Endothelial cell of umbilical vein (primary cell): ENCODE data around the gene DGKI. TPM values are rescaled to one million over a fixed set of nuclear protein-coding genes. Genes with fewer than 3 reads are reported as not detected.

ENCODE experiments used
- BruUV-seq: library from RNA; stranded (reverse); fragments of 400-500 nt; replicated peaks from 2 replicates; lab custom pipeline; 2021; lab: Mats Ljungman, UMichigan
- CTCF ChIA-PET: fragments of 300-600, 350-600 bp; sonication (Branson Sonifier 250); formaldehyde crosslinking; loops from one replicate; lab custom pipeline; 2021; ENCODE audit warnings: antibody characterized with exemption, inconsistent platforms; lab: Charles Lee
- POLR2A ChIA-PET: fragments of 300-600, 350-600 bp; sonication (Branson Sonifier 250); formaldehyde crosslinking; loops from one replicate; lab custom pipeline; 2021; ENCODE audit warnings: antibody characterized with exemption, inconsistent platforms; lab: Charles Lee
- DNase-seq: peaks from one replicate; pipeline ENCODE4 v3.0.0-alpha.2; 2011; ENCODE audit warnings: low read depth, low spot score
- FAIRE-seq: peaks from 2 replicates; lab custom pipeline; 2011; peaks lifted over from hg19 to GRCh38; lab: Jason Lieb, UNC
- H2AFZ ChIP-seq: 2 replicates; pipeline ENCODE4 v1.6.0; 2012; ENCODE audit warnings: low read depth, low read length, control low read depth, inconsistent platforms
- H3K27ac ChIP-seq: 2 replicates; pipeline ENCODE4 v1.5.1; 2011; ENCODE audit warnings: low read depth, mild to moderate bottlenecking, control low read depth, low read length, moderate library complexity; ENCODE audit not compliant: insufficient read depth
- H3K27me3 ChIP-seq, 2 experiments: 2 replicates each; pipeline versions ENCODE4 v1.6.0 to v1.6.1; 2011; ENCODE audit warnings: low read length in 2 of 2, mixed read lengths in 1 of 2; ENCODE audit not compliant: control insufficient read depth in 2 of 2, insufficient read depth in 2 of 2
- H3K36me3 ChIP-seq, 2 experiments: 2 replicates in 1 of 2; 3 replicates in 1 of 2; pipeline ENCODE4 v1.5.1; 2011; ENCODE audit warnings: low read length in 2 of 2, mild to moderate bottlenecking in 1 of 2, moderate library complexity in 1 of 2; ENCODE audit not compliant: control insufficient read depth in 2 of 2, insufficient read depth in 2 of 2; ENCODE audit errors: extremely low read depth in 1 of 2
- H3K4me1 ChIP-seq: 3 replicates; pipeline ENCODE4 v1.5.1; 2011; ENCODE audit warnings: mild to moderate bottlenecking, low read length; ENCODE audit not compliant: control insufficient read depth, insufficient read depth; ENCODE audit errors: extremely low read depth
- H3K4me2 ChIP-seq: 2 replicates; pipeline ENCODE4 v1.6.1; 2011; ENCODE audit warnings: low read length, control low read depth, mixed read lengths; ENCODE audit not compliant: insufficient read depth
- H3K4me3 ChIP-seq, 3 experiments: fragments of 200-600 bp in 1 of 3; sonication (generic), shearing (Covaris generic) in 1 of 3; replicated peaks in 1 of 3; 2 replicates each; pipeline ENCODE4 v1.5.1; 2011 to 2016; ENCODE audit warnings: control low read depth in 3 of 3, low read length in 3 of 3, mild to moderate bottlenecking in 2 of 3, inconsistent platforms in 1 of 3, low read depth in 1 of 3, moderate library complexity in 1 of 3; ENCODE audit not compliant: insufficient read depth in 1 of 3
- H3K79me2 ChIP-seq: 2 replicates; pipeline ENCODE4 v1.6.0; 2012; ENCODE audit warnings: low read length, inconsistent platforms; ENCODE audit not compliant: control insufficient read depth, insufficient read depth
- H3K9ac ChIP-seq: replicated peaks from 2 replicates; pipeline ENCODE3; 2011; ENCODE audit warnings: low read length, control low read depth; ENCODE audit not compliant: insufficient read depth; ENCODE audit errors: extremely low read depth
- H3K9me1 ChIP-seq: replicated peaks from 3 replicates; pipeline ENCODE4 v1.6.0; 2011; ENCODE audit warnings: mild to moderate bottlenecking, low read length; ENCODE audit not compliant: control insufficient read depth, insufficient read depth; ENCODE audit errors: extremely low read depth
- H3K9me3 ChIP-seq: replicated peaks from 2 replicates; pipeline ENCODE4 v1.5.1; 2012; ENCODE audit warnings: low read length, inconsistent platforms; ENCODE audit not compliant: control insufficient read depth, insufficient read depth
- H4K20me1 ChIP-seq: replicated peaks from 2 replicates; pipeline ENCODE3; 2011; ENCODE audit warnings: mild to moderate bottlenecking, low read length; ENCODE audit not compliant: control insufficient read depth, insufficient read depth; ENCODE audit errors: extremely low read depth
- EZH2 ChIP-seq: IDR thresholded peaks from 2 replicates; pipeline ENCODE4 v1.6.1; 2012; ENCODE audit warnings: borderline replicate concordance, low read depth, mild to moderate bottlenecking, moderate library complexity, low read length, inconsistent platforms; ENCODE audit not compliant: severe bottlenecking
- FOS ChIP-seq: IDR thresholded peaks from 2 replicates; pipeline ENCODE4 v1.6.1; 2011; ENCODE audit warnings: mild to moderate bottlenecking, low read length, moderate library complexity, borderline replicate concordance; ENCODE audit not compliant: insufficient read depth
- GATA2 ChIP-seq: IDR thresholded peaks from 2 replicates; pipeline ENCODE4 v1.7.0; 2011; ENCODE audit warnings: low read depth, mild to moderate bottlenecking, moderate library complexity, mixed read lengths, low read length; ENCODE audit not compliant: insufficient read length, insufficient read depth
- JUN ChIP-seq: IDR thresholded peaks from 2 replicates; pipeline ENCODE4 v1.6.1; 2011; ENCODE audit warnings: borderline replicate concordance, low read depth; ENCODE audit not compliant: insufficient read length, insufficient read depth
- MYC ChIP-seq: IDR thresholded peaks from one replicate; pipeline ENCODE4 v1.6.1; 2011; ENCODE audit warnings: mild to moderate bottlenecking, low read depth, low read length
- POLR2A ChIP-seq: IDR thresholded peaks from 2 replicates; pipeline ENCODE4 v1.6.1; 2012; ENCODE audit warnings: low read depth, mild to moderate bottlenecking, control low read depth, low read length
- POLR2AphosphoS5 ChIP-seq: IDR thresholded peaks from 2 replicates; pipeline ENCODE4 v1.6.1; 2012; ENCODE audit warnings: low read depth, mild to moderate bottlenecking, control low read depth, low read length, moderate library complexity; ENCODE audit not compliant: insufficient read depth
- dilution Hi-C: fragments of 300-500 bp; cut with MboI; formaldehyde crosslinking; loops from one replicate; pipeline ENCODE4 v1.15.0; 2019; ENCODE audit warnings: low sequenced_read_pairs; ENCODE audit not compliant: extremely low pct_ligation_motif_present
- intact Hi-C: fragments of 100-400 bp; cut with micrococcal nuclease; formaldehyde crosslinking; loops from one replicate; pipeline ENCODE4 v1.10.0; 2022
- polyA plus RNA-seq, 4 experiments: library from polyadenylated mRNA; depleted of rRNA in 3 of 4; stranded (reverse) in 3 of 4; unstranded in 1 of 4; fragments of >200 nt; gene quantifications; 2 replicates each; pipeline versions ENCODE4 v1.2.1 to v1.2.3, GENCODE V29; 2011 to 2012; ENCODE audit warnings: missing spikeins in 1 of 4
- total RNA-seq: library from RNA; stranded (reverse); gene quantifications from 2 replicates; pipeline ENCODE4 v1.2.3, GENCODE V29; 2021
- TF ChIP-seq, protein P1 (sequence below), 2 donors: IDR thresholded peaks; 1 replicate in 1 of 2; 2 replicates in 1 of 2; pipeline ENCODE4 v1.5.1; 2011; ENCODE audit warnings: low read length in 2 of 2, mild to moderate bottlenecking in 2 of 2, moderate library complexity in 2 of 2, control low read depth in 1 of 2, inconsistent platforms in 1 of 2, low read depth in 1 of 2; ENCODE audit not compliant: insufficient read depth in 1 of 2; ENCODE audit errors: extremely low read depth in 1 of 2
- TF ChIP-seq, protein P2 (sequence below): IDR thresholded peaks from 2 replicates; pipeline ENCODE4 v1.6.1; 2011; ENCODE audit not compliant: insufficient read depth, insufficient read length

The DGKI gene
- total and polyA plus RNA-seq, 2 donors (not counting 3 experiments of a cell fraction or from before 2014, with no cell fraction given) = 0.11 to 0.51 TPM

DNA sequence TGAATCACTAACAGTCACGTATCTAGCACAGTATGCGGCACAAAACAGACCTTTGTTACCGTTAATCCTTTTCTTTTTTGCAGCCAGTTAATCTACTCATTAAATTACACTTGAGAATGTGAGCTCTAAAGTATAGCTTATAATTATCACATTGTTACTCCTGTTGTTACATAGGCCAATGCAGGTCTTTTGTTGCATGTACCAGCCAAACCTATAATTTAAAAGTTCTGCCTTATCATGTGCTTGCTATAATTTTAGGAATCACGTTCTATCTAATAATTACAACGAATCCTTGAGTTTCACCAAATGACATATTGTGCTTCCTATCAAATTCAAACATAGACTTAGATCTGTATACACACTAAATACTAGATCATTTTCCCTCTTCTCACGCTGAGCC lies 245.1 kb downstream of the DGKI start:
- intact Hi-C loops = no loop called here
- DNase-seq = no peak
- no peak overlapping the region for H2AFZ ChIP-seq
- no TSS peak for BruUV-seq
- no peak overlapping the region for H3K4me3 ChIP-seq
- H3K4me2 ChIP-seq = no peak overlapping the region
- no peak for FAIRE-seq
- H3K27me3 ChIP-seq = peaks cover 0 to 11% of the 10 kb centered on the region in 2 experiments
- H3K79me2 ChIP-seq = no peaks in the 10 kb centered on the region
- no peaks in the 10 kb centered on the region for H3K9me3 ChIP-seq
- ChIA-PET CTCF (interaction anchor here (1.1 to 2.0 kb wide), 4 partner anchors 10 to 407 kb away, joined by 4 to 8 read pairs (median 6); no protein-coding TSS in a partner anchor), POLR2A (no interaction called here)
- H3K4me1 ChIP-seq = no peaks in the 10 kb centered on the region
- TF ChIP-seq, protein P1, sequence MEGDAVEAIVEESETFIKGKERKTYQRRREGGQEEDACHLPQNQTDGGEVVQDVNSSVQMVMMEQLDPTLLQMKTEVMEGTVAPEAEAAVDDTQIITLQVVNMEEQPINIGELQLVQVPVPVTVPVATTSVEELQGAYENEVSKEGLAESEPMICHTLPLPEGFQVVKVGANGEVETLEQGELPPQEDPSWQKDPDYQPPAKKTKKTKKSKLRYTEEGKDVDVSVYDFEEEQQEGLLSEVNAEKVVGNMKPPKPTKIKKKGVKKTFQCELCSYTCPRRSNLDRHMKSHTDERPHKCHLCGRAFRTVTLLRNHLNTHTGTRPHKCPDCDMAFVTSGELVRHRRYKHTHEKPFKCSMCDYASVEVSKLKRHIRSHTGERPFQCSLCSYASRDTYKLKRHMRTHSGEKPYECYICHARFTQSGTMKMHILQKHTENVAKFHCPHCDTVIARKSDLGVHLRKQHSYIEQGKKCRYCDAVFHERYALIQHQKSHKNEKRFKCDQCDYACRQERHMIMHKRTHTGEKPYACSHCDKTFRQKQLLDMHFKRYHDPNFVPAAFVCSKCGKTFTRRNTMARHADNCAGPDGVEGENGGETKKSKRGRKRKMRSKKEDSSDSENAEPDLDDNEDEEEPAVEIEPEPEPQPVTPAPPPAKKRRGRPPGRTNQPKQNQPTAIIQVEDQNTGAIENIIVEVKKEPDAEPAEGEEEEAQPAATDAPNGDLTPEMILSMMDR (IDR thresholded peaks at IDR 0.05; ENCODE audit: extremely low read depth in 1 of 2, insufficient read depth in 1 of 2, low read depth in 1 of 2, low read length in 2 of 2) = no peak
- H3K27ac ChIP-seq = no peak overlapping the region
- dilution Hi-C loops = no loop called here
- no peaks in the 10 kb centered on the region for H3K36me3 ChIP-seq
- no peak overlapping the region for H3K9ac ChIP-seq
- H3K9me1 ChIP-seq = no peaks in the 10 kb centered on the region
- H4K20me1 ChIP-seq = no peaks in the 10 kb centered on the region

GRCh38 chr7:137597856-137598255 lies 248.9 kb downstream of the DGKI start:
- Histone ChIP-seq H2AFZ (no peak overlapping the region), H3K9ac (no peak overlapping the region), H3K4me2 (no peak overlapping the region), H3K79me2 (no peaks in the 10 kb centered on the region), H3K27me3 (peaks cover 0 to 3% of the 10 kb centered on the region in 2 experiments), H3K9me1 (no peaks in the 10 kb centered on the region), H3K36me3 (no peaks in the 10 kb centered on the region), H3K27ac (no peak overlapping the region), H3K9me3 (no peaks in the 10 kb centered on the region), H3K4me1 (no peaks in the 10 kb centered on the region), H3K4me3 (no peak overlapping the region), H4K20me1 (no peaks in the 10 kb centered on the region)
- TF ChIP-seq MYC = no peak
- TF ChIP-seq, protein P2, sequence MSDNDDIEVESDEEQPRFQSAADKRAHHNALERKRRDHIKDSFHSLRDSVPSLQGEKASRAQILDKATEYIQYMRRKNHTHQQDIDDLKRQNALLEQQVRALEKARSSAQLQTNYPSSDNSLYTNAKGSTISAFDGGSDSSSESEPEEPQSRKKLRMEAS = no peak
- no peak for TF ChIP-seq POLR2AphosphoS5
- no peak for TF ChIP-seq EZH2
- TF ChIP-seq FOS = no peak
- TF ChIP-seq, protein P1 (IDR thresholded peaks at IDR 0.05; ENCODE audit: extremely low read depth in 1 of 2, insufficient read depth in 1 of 2, low read depth in 1 of 2, low read length in 2 of 2) = no peak
- no peak for TF ChIP-seq GATA2
- TF ChIP-seq POLR2A = no peak
- TF ChIP-seq JUN = no peak
- dilution Hi-C loops = no loop called here
- no peak for FAIRE-seq
- no peak for DNase-seq
- ChIA-PET POLR2A (no interaction called here), CTCF (no interaction called here)
- intact Hi-C loops = loop anchor here (10.0 kb wide), 1 partner anchor 213 kb away; no protein-coding TSS in a partner anchor
- BruUV-seq = no TSS peak
